MM.1S (cell line): Measurements from ENCODE around the gene CDA.

Source experiments
- DNase-seq: peaks from one replicate; pipeline ENCODE4 v3.0.0-alpha.2; 2015
- H2AFZ ChIP-seq: fragments of 300-600 bp; sonication (generic); 2 replicates; pipeline ENCODE4 v1.6.0; 2016; ENCODE audit warnings: antibody characterized with exemption, low read length
- H3F3A ChIP-seq: fragments of 300-600 bp; sonication (generic); 2 replicates; pipeline ENCODE4 v1.6.1; 2016; ENCODE audit warnings: mild to moderate bottlenecking, antibody characterized with exemption, low read length, moderate library complexity, mixed read lengths; ENCODE audit not compliant: insufficient read depth
- H3K27ac ChIP-seq: fragments of 300-600 bp; sonication (generic); 2 replicates; pipeline ENCODE4 v1.5.1; 2016; ENCODE audit warnings: mild to moderate bottlenecking, low read length
- H3K27me3 ChIP-seq: fragments of 300-600 bp; sonication (generic); replicated peaks from 2 replicates; pipeline ENCODE4 v1.6.0; 2016; ENCODE audit warnings: low read length; ENCODE audit not compliant: insufficient read depth
- H3K36me3 ChIP-seq: fragments of 300-600 bp; sonication (generic); replicated peaks from 2 replicates; pipeline ENCODE4 v1.6.1; 2016; ENCODE audit warnings: mild to moderate bottlenecking, low read length, mixed read lengths; ENCODE audit not compliant: insufficient read depth
- H3K4me1 ChIP-seq: fragments of 300-600 bp; sonication (generic); 2 replicates; pipeline ENCODE4 v1.6.1; 2016; ENCODE audit warnings: low read length, mixed read lengths
- H3K4me2 ChIP-seq: fragments of 300-600 bp; sonication (generic); 2 replicates; pipeline ENCODE4 v1.6.0; 2016; ENCODE audit warnings: low read depth, low read length
- H3K4me3 ChIP-seq: fragments of 300-600 bp; sonication (generic); 2 replicates; pipeline ENCODE4 v1.5.1; 2016; ENCODE audit warnings: low read length, mixed read lengths
- H3K79me2 ChIP-seq: fragments of 300-600 bp; sonication (generic); 2 replicates; pipeline ENCODE4 v1.6.1; 2016; ENCODE audit warnings: mixed run types, low read length, mixed read lengths
- H3K9ac ChIP-seq: fragments of 300-600 bp; sonication (generic); 2 replicates; pipeline ENCODE4 v1.6.1; 2016; ENCODE audit warnings: low read length, mixed read lengths
- H3K9me2 ChIP-seq: fragments of 300-600 bp; sonication (generic); replicated peaks from 2 replicates; pipeline ENCODE4 v1.6.1; 2016; ENCODE audit warnings: mild to moderate bottlenecking, low read length, mixed read lengths; ENCODE audit not compliant: insufficient read depth
- H3K9me3 ChIP-seq: fragments of 300-600 bp; sonication (generic); replicated peaks from 2 replicates; pipeline ENCODE4 v1.6.1; 2016; ENCODE audit warnings: mild to moderate bottlenecking, low read length, mixed read lengths; ENCODE audit not compliant: insufficient read depth
- H4K20me1 ChIP-seq: fragments of 300-600 bp; sonication (generic); 2 replicates; pipeline ENCODE4 v1.6.1; 2016; ENCODE audit warnings: mild to moderate bottlenecking, low read length, moderate library complexity, mixed read lengths; ENCODE audit not compliant: insufficient read depth
- EZH2 ChIP-seq: fragments of 300-600 bp; sonication (generic); optimal IDR thresholded peaks from 2 replicates; pipeline ENCODE3; 2017; ENCODE audit warnings: low read depth, mild to moderate bottlenecking, antibody characterized with exemption, low read length, mixed read lengths
- EZH2phosphoT487 ChIP-seq: fragments of 300-600 bp; sonication (generic); IDR thresholded peaks from 2 replicates; pipeline ENCODE4 v1.6.1; 2018; ENCODE audit warnings: antibody characterized with exemption, low read length
- TF ChIP-seq, protein P1 (sequence below): fragments of 300-600 bp; sonication (generic); IDR thresholded peaks from 2 replicates; pipeline ENCODE4 v1.5.1; 2016; ENCODE audit warnings: antibody characterized with exemption, low read length, mixed read lengths

The CDA gene

DNA sequence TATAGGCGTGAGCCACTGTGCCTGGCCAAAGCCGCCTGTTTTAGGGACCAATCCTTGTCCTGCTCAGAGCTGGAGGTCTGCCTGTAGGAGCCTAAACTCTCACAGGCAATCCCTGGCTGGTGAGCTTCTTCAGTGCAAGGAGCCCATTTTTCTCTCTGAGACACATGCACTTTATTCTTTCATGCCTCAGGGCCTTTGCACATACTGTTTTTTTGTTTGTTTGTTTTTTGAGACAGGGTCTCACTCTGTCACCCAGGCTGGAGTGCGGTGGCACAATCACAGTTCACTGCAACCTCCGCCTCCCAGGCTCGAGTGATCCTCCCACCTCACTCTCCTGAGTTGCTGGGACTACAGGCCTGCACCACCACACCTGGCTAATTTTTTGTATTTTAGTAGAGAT lies 22.8 kb downstream of the CDA start:
- H3K9ac ChIP-seq, result no peak overlapping the region
- no peaks in the 10 kb centered on the region for H3K9me3 ChIP-seq
- H3K4me1 ChIP-seq, result peaks cover 6% of the 10 kb centered on the region
- H3K4me2 ChIP-seq, result no peak overlapping the region
- no peaks in the 10 kb centered on the region for H3K36me3 ChIP-seq
- H3K79me2 ChIP-seq, result no peaks in the 10 kb centered on the region
- H3K9me2 ChIP-seq, result no peaks in the 10 kb centered on the region
- no peaks in the 10 kb centered on the region for H3F3A ChIP-seq
- no peak overlapping the region for H2AFZ ChIP-seq
- H3K27ac ChIP-seq, result no peak overlapping the region
- no peaks in the 10 kb centered on the region for H4K20me1 ChIP-seq
- H3K4me3 ChIP-seq, result no peak overlapping the region
- peaks cover 23% of the 10 kb centered on the region for H3K27me3 ChIP-seq
- no peak for DNase-seq
- TF ChIP-seq EZH2 (no peak), EZH2phosphoT487 (no peak)

DNA sequence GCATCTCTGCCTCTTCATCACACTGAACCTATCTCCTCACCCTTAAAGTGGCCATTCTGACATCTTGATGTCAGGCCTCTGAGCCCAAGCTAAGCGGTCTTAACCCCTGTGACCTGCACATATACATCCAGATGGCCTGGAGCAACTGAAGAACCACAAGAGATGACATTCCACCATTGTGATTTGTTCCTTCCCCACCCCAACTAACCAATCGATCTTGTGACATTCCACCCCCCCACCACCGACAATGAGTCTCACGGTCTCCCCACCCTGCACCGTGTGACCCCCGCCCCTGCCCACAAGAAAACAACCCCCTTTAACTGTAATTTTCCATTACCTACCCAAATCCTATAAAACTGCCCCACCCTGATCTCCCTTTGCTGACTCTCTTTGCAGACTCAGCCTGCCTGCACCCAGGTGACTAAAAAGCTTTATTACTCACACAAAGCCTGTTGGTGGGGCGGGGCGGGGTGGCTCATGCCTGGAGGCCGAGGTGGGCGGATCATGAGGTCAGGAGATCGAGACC lies 23.4 kb downstream of the CDA start:
- H2AFZ ChIP-seq, result no peak overlapping the region
- no peaks in the 10 kb centered on the region for H3K9me2 ChIP-seq
- H3F3A ChIP-seq, result no peaks in the 10 kb centered on the region
- H3K4me3 ChIP-seq, result no peak overlapping the region
- H3K27ac ChIP-seq, result no peak overlapping the region
- H3K27me3 ChIP-seq, result peaks cover 18% of the 10 kb centered on the region
- TF ChIP-seq EZH2 (no peak), EZH2phosphoT487 (no peak)
- TF ChIP-seq, protein P1, sequence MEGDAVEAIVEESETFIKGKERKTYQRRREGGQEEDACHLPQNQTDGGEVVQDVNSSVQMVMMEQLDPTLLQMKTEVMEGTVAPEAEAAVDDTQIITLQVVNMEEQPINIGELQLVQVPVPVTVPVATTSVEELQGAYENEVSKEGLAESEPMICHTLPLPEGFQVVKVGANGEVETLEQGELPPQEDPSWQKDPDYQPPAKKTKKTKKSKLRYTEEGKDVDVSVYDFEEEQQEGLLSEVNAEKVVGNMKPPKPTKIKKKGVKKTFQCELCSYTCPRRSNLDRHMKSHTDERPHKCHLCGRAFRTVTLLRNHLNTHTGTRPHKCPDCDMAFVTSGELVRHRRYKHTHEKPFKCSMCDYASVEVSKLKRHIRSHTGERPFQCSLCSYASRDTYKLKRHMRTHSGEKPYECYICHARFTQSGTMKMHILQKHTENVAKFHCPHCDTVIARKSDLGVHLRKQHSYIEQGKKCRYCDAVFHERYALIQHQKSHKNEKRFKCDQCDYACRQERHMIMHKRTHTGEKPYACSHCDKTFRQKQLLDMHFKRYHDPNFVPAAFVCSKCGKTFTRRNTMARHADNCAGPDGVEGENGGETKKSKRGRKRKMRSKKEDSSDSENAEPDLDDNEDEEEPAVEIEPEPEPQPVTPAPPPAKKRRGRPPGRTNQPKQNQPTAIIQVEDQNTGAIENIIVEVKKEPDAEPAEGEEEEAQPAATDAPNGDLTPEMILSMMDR, result no peak
- no peak for DNase-seq
- no peaks in the 10 kb centered on the region for H3K9me3 ChIP-seq
- H3K4me2 ChIP-seq, result no peak overlapping the region
- no peaks in the 10 kb centered on the region for H3K79me2 ChIP-seq
- H3K9ac ChIP-seq, result no peak overlapping the region
- no peaks in the 10 kb centered on the region for H4K20me1 ChIP-seq
- peaks cover 11% of the 10 kb centered on the region for H3K4me1 ChIP-seq
- H3K36me3 ChIP-seq, result no peaks in the 10 kb centered on the region

DNA sequence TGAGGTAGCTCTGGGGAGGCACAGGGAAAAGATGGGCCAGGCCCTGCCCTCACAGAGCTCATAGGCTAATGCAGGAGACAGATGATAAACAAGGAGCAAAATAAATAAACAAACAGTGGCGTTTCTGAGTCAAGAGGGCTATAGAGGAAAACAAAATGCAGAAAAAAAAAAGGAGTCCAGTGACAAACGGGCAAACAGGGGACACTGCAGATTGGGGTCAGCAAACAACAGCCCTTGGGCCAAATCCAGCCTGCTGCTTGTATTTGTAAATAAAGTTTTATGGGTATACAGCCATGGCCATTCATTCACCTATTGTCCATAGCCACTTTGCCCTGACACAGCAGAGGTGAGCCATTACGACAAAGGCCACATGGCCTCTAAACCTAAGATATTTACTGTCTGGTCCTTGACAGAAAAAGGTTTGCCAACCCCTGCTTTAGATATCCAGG lies 25.3 kb downstream of the CDA start:
- Histone ChIP-seq H3K79me2 (no peaks in the 10 kb centered on the region), H3F3A (no peaks in the 10 kb centered on the region), H3K36me3 (no peaks in the 10 kb centered on the region), H4K20me1 (no peaks in the 10 kb centered on the region), H3K9me2 (no peaks in the 10 kb centered on the region), H3K4me3 (no peak overlapping the region), H3K9ac (no peak overlapping the region), H3K27me3 (peaks cover 12% of the 10 kb centered on the region), H3K4me1 (peaks cover 11% of the 10 kb centered on the region), H3K9me3 (no peaks in the 10 kb centered on the region), H3K4me2 (no peak overlapping the region), H2AFZ (no peak overlapping the region), H3K27ac (no peak overlapping the region)
- TF ChIP-seq EZH2 (no peak), EZH2phosphoT487 (no peak)
- TF ChIP-seq, protein P1, result no peak
- DNase-seq, result no peak
